Activated CD4-positive, alpha-beta T cell treated with anti-CD3 and anti-CD28 coated beads for 48 hours (primary cell): ENCODE measurements around the gene PRRG1.
"Not testable (repeated sequence)": the region's sequence is repeated elsewhere in the genome, so short reads cannot be mapped to it uniquely, and the experiment has no call there.

Experiments used
- DNase-seq: peaks from one replicate; pipeline ENCODE4 v3.0.0-alpha.2; 2020

PRRG1 gene

DNA sequence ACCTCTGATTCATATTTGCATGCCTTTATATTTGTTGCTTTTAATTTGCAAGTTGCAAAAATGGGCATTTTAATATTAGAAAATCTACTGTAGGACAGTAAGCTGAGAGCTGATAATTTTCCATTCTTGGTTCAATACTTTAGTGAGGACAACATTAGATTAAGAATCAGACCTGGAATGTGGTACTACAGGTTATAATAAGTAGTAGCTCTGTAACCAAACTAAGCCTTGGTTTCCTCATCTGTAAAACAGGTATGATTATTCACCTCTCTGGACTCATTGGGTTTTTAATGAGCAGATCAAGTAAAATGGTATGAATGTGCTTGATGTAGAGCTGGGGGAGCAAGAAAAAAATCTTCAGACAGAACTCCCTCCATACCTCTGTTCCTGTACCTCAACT lies 31.1 kb downstream of the PRRG1 start:
- DNase-seq = no peak

DNA sequence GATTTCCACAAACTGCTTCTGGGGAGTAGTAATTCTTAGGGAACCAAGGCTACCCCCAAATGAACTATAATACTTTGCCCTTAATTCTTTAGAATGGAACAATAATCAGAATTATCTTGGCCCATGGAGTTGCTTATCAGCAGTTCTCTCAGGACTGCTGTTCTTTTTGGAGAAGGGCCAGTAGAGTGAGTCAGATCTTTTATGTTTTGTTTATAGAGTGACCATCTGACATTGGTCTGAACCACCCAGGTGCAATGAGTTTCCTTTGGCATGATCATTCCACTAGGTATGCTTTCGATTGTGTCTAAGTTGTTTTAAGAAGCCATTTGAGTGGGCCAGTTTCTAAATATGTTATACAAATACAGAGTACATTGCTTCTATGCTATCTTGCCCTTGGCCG lies 31.8 kb downstream of the PRRG1 start:
- no peak for DNase-seq

- DNase-seq = no peak
These were observed 34.1 kb downstream of the PRRG1 start for GRCh38 chrX:37383313-37383712.

- DNase-seq = no peak
These were observed 39.2 kb downstream of the PRRG1 start for GRCh38 chrX:37388413-37388812.

GRCh38 chrX:37405956-37406355 lies 56.8 kb downstream of the PRRG1 start:
- no peak for DNase-seq

DNA sequence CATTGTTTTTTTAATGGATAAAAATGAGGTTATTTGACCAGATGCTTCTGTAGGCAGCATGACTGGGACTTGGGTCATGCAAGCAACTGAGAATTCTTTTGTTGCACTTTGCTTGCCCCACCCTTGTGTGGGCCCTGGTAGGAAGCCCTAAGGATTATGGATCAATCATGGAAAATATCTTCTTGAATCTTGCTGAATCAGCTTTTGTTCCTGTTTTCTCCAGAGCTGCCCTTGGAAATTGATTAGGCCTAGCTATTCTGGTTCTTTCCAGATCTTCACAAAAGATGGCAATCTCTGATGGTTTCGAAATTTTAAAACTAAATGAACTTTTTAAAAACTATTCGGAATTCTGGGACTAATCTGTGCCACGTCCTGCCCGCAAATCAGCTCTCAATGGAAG lies 58.6 kb downstream of the PRRG1 start:
- no peak for DNase-seq

GRCh38 chrX:37409278-37409677 lies 60.1 kb downstream of the PRRG1 start:
- no peak for DNase-seq

- no peak for DNase-seq
These were observed 71.0 kb downstream of the PRRG1 start for GRCh38 chrX:37420185-37420584.

GRCh38 chrX:37420756-37421155 lies 71.6 kb downstream of the PRRG1 start:
- DNase-seq = no peak

GRCh38 chrX:37424000-37424429 lies 74.9 kb downstream of the PRRG1 start:
- DNase-seq = no peak

- no peak for DNase-seq
These were observed 76.2 kb downstream of the PRRG1 start for GRCh38 chrX:37425370-37425769.

DNA sequence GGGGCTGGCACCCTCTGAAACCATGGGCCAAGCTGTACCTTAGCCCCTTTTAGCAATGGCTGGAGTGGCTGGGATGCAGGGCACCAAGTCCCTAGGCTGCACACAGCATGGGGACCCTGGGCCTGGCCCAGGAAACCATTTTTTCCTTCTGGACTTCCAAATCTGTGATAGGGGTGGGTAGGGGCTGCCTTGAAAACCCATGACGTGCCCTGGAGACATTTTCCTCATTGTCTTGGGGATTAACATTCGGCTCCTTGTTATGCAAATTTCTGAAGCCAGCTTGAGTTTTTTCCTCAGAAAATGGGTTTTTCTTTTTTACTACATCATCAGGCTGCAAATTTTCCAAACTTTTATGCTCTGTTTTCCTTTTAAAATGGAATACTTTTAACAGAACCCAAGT lies 79.8 kb downstream of the PRRG1 start:
- DNase-seq = not testable (repeated sequence)

DNA sequence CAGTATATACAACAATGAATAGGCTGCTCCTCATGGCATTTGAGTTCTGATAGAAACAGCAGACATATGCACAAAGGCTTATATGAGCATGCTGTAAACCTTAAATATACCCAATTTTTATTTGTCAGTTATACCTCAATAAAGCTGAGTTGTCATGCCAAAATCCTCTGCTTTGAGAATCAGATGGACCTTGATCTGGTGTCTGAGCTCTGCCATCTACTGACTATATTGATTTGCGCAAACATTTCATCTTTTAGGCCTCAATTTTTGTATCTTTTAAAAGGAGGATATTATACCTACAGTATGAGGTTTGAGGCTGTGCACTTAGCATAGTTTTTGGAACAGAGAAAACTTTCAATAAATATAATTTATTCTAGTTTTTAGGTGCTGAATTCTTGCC lies 85.2 kb downstream of the PRRG1 start:
- DNase-seq = no peak

DNA sequence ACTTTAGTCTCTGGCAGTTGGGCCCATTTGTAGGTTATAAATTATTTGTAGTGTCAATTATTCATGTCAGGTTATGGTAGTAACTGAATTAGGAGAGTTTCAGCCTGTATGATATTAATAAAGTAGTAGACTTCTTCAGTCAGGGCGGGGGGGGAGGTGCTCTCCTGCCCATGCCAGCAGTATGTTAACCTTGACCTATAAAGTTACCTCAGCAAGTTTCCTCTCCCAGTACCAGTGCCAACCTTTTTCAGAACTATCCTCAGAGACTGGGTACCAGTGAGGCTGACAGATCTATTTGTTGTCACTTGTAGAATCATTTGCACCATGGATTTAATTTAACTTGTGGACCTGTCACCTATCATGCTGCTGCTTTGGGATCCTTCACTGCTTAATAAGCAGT lies 88.0 kb downstream of the PRRG1 start:
- no peak for DNase-seq

DNA sequence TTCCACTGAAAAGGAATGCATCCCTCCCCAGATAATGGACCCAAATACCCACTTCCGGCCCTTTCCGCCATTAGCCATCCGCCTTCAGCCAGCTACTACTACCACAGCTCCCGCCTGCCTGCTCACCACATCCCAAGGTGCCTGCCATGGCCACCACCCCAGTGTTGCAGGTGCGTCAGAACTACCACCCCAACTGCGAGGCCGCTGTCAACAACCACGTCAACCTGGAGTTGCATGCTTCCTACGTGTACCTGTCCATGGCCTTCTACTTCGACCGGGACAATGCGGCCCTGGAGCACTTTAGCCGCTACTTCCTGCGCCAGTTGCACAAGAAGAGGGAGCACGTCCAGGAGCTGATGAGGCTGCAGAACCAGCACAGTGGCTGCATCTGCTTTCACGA lies 92.2 kb downstream of the PRRG1 start:
- DNase-seq = no peak

DNA sequence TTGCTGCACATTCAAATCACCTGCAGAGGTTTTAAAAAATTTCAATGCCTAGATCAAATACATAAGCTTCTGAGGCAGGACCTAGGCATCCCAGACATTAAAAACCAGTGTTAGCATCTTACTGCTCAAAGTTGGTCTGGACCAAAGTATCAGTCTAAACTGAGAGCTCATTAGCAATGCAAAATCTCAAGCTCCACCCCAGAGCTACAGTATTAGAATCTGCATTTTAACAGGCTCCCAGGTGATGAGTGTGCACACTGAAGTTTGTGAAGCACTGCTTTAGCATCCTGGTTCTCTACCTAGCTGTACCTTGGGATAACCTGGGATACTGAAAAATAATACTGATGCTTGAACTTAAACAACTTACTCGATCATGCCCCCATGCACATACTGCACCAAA lies 96.0 kb downstream of the PRRG1 start:
- no peak for DNase-seq

DNA sequence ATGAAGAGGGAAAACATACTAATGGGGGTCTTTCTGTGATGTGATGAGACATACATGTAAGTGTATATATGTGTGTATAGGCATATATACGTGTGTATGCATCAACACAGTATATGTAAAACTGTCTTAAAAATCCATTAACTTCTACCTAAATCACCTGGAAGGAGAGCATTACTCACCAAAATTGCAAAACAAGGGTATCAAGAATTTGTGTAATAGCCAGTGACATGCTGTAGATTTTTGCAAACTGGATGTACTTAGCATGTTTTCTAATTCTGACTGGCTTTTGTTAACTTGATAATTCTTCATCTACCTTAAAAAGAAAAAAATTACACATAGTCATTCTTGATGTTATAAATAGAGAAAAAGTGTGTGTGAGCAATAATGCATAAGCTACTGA lies 104.7 kb downstream of the PRRG1 start:
- DNase-seq = no peak

- no peak for DNase-seq
These were observed 105.5 kb downstream of the PRRG1 start for GRCh38 chrX:37454537-37455285.

DNA sequence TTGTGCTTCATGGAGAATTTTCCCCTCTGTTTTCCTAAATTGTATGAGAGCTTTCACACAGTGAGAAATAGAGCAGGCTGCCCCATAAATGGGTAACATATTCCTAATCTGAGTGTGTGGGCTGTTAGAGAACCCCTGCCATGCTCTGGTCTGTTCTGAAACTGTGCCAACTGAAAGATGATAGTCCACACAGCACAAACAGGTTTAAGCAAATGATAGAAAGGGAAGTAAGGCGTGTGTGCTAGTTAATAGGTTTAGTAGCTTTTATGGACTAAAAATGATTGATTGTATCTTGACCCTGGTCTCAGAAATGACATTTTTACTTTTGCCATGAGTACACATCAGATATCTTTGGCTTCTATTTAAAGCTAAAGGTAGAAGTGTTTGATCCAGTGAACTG lies 106.2 kb downstream of the PRRG1 start:
- DNase-seq = no peak

DNA sequence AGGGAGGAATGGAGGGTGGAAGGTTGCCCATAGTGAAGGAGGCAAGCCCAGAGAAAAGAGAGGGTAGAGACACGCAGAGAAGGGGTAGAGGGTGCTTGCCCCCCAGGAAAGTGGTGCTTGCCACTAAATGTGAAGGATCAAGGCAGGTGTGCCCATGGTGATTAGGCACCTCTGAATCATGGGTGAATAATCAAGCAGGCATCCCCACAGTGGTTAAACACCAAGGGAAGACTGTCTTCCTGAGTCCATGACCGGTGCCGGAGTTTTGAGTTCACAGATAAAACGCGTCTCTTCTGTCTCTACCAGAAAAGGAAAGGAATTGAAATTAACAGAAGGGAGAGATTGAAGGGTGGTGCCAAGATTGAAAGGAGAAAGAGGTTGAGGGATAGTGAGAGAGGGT lies 111.1 kb downstream of the PRRG1 start:
- DNase-seq = not testable (repeated sequence)

GRCh38 chrX:37462346-37462745 lies 113.2 kb downstream of the PRRG1 start:
- DNase-seq = no peak

DNA sequence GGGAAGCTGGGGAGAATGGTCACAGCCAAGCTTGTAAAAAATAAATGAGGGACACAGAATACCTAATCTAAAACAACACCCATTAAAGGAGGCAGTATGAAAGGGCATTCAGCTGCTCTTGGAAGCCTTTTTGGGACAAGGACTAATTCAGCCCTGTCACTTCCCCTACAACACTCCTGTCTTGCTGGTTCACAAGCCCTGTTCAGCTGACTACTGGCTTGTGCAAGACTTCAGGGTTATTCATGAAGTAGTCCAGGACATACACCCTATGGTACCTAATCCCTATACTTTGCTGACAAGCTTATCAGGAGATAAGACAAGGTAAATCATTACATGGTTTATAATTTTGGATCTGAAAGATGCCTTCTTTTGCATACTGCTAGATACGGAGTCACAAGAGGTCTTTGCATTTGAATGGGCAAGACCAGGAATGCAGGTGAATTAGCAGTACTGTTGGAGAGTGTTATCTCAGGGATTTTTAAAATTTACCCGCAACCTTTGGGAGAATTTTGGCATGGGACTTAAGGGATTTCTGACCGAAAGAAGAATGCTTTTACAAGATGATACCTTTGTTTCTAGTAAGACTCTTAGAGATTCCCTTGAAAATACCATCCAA lies 119.1 kb downstream of the PRRG1 start:
- no peak for DNase-seq

- no peak for DNase-seq
These were observed 121.5 kb downstream of the PRRG1 start for GRCh38 chrX:37470711-37471110.

- DNase-seq = no peak
These were observed 123.7 kb downstream of the PRRG1 start for GRCh38 chrX:37472836-37473235.

- no peak for DNase-seq
These were observed 125.3 kb downstream of the PRRG1 start for GRCh38 chrX:37474478-37474877.
